Measurements from ENCODE around the gene ARHGAP25.
A peak's percentile ranks its signal among the peaks of the same experiment; 100 is the strongest.

ARHGAP25 gene

DNA sequence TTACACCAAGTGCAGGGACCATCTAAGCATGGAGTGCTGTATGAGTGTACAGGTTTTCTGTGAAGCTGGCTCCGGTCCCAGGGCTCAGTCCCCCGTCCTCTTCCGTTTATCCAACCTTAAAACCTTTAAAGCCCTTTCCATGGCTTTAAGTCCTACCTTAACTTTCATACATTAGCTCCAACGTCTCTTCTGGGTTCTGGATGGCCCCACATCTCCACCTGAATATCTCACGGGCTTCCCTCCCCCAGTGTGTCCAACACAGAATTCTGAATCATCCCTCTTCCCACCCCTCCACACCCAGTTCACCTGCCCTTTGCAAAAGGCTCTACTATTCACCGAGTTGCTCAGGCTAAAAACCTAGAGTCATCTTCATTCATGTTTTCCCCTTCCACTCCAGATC is 12.8 kb downstream of the ARHGAP25 start:
- TF ChIP-seq, protein P1, sequence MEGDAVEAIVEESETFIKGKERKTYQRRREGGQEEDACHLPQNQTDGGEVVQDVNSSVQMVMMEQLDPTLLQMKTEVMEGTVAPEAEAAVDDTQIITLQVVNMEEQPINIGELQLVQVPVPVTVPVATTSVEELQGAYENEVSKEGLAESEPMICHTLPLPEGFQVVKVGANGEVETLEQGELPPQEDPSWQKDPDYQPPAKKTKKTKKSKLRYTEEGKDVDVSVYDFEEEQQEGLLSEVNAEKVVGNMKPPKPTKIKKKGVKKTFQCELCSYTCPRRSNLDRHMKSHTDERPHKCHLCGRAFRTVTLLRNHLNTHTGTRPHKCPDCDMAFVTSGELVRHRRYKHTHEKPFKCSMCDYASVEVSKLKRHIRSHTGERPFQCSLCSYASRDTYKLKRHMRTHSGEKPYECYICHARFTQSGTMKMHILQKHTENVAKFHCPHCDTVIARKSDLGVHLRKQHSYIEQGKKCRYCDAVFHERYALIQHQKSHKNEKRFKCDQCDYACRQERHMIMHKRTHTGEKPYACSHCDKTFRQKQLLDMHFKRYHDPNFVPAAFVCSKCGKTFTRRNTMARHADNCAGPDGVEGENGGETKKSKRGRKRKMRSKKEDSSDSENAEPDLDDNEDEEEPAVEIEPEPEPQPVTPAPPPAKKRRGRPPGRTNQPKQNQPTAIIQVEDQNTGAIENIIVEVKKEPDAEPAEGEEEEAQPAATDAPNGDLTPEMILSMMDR (IDR thresholded peaks at IDR 0.05; ENCODE audit: low read depth, low read length): no peak
- H3K4me3 ChIP-seq (replicated peaks in 1 of 2; ENCODE audit: low read depth in 2 of 2, low read length in 2 of 2): no peak overlapping the region
- DNase-seq (ENCODE audit: low read depth in 2 of 2): no peak

GRCh38 chr2:68747900-68748299 is 13.3 kb downstream of the ARHGAP25 start:
- TF ChIP-seq, protein P1 (IDR thresholded peaks at IDR 0.05; ENCODE audit: low read depth, low read length): no peak
- no peak for DNase-seq (ENCODE audit: low read depth in 2 of 2)
- no peak overlapping the region for H3K4me3 ChIP-seq (replicated peaks in 1 of 2; ENCODE audit: low read depth in 2 of 2, low read length in 2 of 2)

- H3K4me3 ChIP-seq (replicated peaks in 1 of 2; ENCODE audit: low read depth in 2 of 2, low read length in 2 of 2): no peak overlapping the region
- no peak for DNase-seq (ENCODE audit: low read depth in 2 of 2)
- TF ChIP-seq, protein P1 (IDR thresholded peaks at IDR 0.05; ENCODE audit: low read depth, low read length): no peak
Measured at GRCh38 chr2:68748568-68748967, 14.0 kb downstream of the ARHGAP25 start.

DNA sequence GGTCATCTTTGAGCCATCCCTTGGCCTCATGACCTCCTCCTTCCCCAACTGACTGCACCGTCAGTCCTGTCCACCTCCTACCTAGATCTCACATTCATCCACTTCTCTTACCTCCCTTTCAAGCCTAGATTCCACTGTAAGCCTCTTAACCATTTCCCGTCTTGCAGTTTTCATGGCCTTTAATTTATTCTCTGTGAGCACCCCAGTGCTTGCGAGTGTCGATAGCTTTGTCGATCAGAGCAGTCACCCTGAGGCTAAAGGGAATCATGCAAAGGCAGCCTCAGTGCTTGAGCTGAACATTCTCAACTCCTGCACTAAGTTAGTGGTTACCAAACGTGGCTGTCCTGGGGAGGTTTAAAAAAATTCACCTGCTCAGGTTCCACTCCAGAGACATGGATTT is 14.7 kb downstream of the ARHGAP25 start:
- no peak overlapping the region for H3K4me3 ChIP-seq (replicated peaks in 1 of 2; ENCODE audit: low read depth in 2 of 2, low read length in 2 of 2)
- no peak for DNase-seq (ENCODE audit: low read depth in 2 of 2)
- TF ChIP-seq, protein P1 (IDR thresholded peaks at IDR 0.05; ENCODE audit: low read depth, low read length): no peak

DNA sequence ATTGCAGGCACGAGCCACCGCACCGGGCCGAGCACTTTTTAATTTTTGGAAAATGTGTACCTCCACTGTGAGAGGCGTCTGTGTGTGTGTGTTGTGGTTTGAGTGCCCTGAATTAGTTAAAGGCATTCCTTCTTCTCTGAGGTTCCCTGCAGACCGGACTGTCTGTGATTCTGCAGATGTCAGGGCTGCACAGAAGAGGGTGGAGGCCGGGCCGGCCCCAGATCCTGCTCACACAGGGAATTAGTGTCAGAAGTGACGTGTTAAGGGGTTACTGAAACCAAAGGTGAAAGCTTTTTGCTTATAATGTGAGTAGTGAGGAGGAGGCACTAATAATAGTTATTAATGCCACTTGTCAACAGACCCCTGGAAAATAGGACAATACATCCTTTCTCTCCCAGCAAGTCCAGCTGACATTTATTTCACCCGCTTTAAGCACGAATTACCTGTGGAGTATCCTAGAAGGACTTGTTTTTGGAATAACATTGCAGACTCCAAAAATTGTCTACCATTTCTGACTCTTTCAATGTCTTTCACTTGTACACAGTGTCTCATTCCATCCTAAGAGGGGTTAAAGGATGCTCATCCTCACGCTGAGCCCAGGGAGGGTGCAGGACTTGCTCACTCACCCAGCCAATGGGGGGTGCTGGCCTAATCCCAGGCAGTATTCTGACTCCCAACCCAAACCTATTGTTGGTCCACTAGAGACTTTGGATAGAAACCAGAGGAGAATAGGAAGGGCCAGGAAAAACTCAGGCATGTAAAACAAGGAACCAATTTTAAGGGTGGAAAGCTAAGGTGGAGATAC is 16.2 kb downstream of the ARHGAP25 start:
- no peak for DNase-seq (ENCODE audit: low read depth in 2 of 2)
- no peak overlapping the region for H3K4me3 ChIP-seq (replicated peaks in 1 of 2; ENCODE audit: low read depth in 2 of 2, low read length in 2 of 2)
- TF ChIP-seq, protein P1 (IDR thresholded peaks at IDR 0.05; ENCODE audit: low read depth, low read length): no peak

DNA sequence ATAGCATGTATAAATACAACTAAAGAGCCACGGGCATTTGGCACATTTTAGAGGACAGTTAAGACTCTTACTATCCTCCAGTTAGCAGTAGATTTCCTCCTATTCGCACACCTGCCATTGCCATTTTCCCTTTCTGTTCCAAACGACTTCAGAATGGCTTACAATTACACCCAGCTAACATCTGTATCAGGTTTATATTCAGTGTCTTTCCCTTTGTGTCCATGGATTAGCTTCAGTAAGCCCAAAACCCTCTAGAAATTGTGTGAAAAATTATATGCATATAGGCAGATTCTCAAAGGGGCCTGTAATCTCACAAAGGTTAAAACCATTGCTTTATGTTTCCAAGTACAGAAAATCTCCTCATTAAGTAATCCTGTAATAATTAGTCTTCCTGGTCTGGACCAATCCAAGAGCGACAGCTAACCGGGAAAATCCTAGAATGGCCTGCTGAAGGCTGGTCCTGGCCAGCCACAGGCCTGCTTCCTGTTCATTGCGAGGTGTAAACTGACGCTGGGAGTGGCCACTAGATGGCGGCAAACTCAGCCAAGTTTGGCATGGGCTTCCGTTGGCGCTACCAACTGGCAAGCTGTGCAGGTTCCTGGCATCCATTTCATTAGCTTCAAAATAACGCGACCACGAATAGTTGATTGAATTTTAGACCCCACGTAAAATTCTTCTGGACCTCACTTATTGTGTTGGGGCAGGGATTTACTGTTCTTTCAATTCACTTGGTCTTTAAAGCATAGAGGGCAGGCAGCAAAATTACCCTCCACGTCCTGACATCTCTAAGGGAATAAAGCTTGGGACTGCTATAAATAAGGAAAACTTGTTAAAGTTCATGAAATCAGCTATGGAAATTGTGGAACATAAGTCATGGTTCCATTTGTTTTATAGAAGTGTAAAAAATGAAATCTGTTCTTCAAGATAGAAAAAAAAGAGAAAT is 17.1 kb downstream of the ARHGAP25 start:
- DNase-seq (ENCODE audit: low read depth in 2 of 2): peak; percentile 89 to 91
- no peak overlapping the region for H3K4me3 ChIP-seq (replicated peaks in 1 of 2; ENCODE audit: low read depth in 2 of 2, low read length in 2 of 2)
- TF ChIP-seq, protein P1 (IDR thresholded peaks at IDR 0.05; ENCODE audit: low read depth, low read length): peak; percentile 91
